HepG2 (cell line): Measurements from ENCODE around the gene HPS1. TPM values are rescaled to one million over a fixed set of nuclear protein-coding genes. Genes with fewer than 3 reads are reported as not detected.
A peak's percentile ranks its signal among the peaks of the same experiment; 100 is the strongest.

Source experiments
- CHD4 ChIP-seq: fragments of 200-600 bp; sonication (generic); IDR thresholded peaks from 2 replicates; pipeline ENCODE4 v1.7.0; 2017; ENCODE audit warnings: mild to moderate bottlenecking, low read length, borderline replicate concordance
- DNMT1 ChIP-seq: sonication (generic); formaldehyde crosslinking; IDR thresholded peaks from 2 replicates; pipeline ENCODE4 v1.5.1; 2020; ENCODE audit warnings: mild to moderate bottlenecking, missing genetic modification reagents
- ELF3 ChIP-seq: IDR thresholded peaks from 2 replicates; pipeline ENCODE4 v1.6.1; 2016; ENCODE audit warnings: missing genetic modification reagents, missing compliant biosample characterization
- FOXK1 ChIP-seq: sonication (generic); formaldehyde crosslinking; IDR thresholded peaks from 2 replicates; pipeline ENCODE4 v1.4.0; 2020; ENCODE audit warnings: low read depth, missing genetic modification reagents, borderline replicate concordance
- HOXA7 ChIP-seq: sonication (generic); formaldehyde crosslinking; IDR thresholded peaks from 2 replicates; pipeline ENCODE4 v1.8.1; 2022; ENCODE audit warnings: mild to moderate bottlenecking, missing genetic modification reagents, moderate library complexity
- MTA1 ChIP-seq: sonication (generic); formaldehyde crosslinking; IDR thresholded peaks from 2 replicates; pipeline ENCODE4 v1.4.0; 2020; ENCODE audit warnings: missing genetic modification reagents, mild to moderate bottlenecking, borderline replicate concordance
- NFATC3 ChIP-seq: sonication (generic); formaldehyde crosslinking; IDR thresholded peaks from 2 replicates; pipeline ENCODE4 v1.5.1; 2020; ENCODE audit warnings: mild to moderate bottlenecking, missing genetic modification reagents
- PAWR ChIP-seq: sonication (generic); formaldehyde crosslinking; IDR thresholded peaks from 2 replicates; pipeline ENCODE4 v1.4.0; 2020; ENCODE audit warnings: missing genetic modification reagents, mild to moderate bottlenecking, borderline replicate concordance
- POGK ChIP-seq: sonication (generic); formaldehyde crosslinking; conservative IDR thresholded peaks from 2 replicates; pipeline ENCODE4 v1.8.0; 2022; ENCODE audit warnings: mild to moderate bottlenecking, moderate library complexity, missing genetic modification reagents
- RBM39 ChIP-seq: fragments of 200-400 bp; formaldehyde crosslinking; IDR thresholded peaks from one replicate; pipeline ENCODE4 v1.6.1; 2018; ENCODE audit warnings: antibody characterized with exemption, mild to moderate bottlenecking, low read depth, low read length; ENCODE audit not compliant: poor library complexity, severe bottlenecking
- REXO4 ChIP-seq: sonication (generic); formaldehyde crosslinking; IDR thresholded peaks from 2 replicates; pipeline ENCODE4 v1.8.0; 2022; ENCODE audit warnings: missing genetic modification reagents, mild to moderate bottlenecking, borderline replicate concordance
- SAP130 ChIP-seq: IDR thresholded peaks from 2 replicates; pipeline ENCODE4 v1.6.1; 2016; ENCODE audit warnings: low read depth
- THAP11 ChIP-seq: IDR thresholded peaks from 2 replicates; pipeline ENCODE4 v1.6.1; 2016; ENCODE audit warnings: missing biosample characterization, missing genetic modification reagents
- YY1 ChIP-seq: IDR thresholded peaks from 2 replicates; pipeline ENCODE4 v1.6.1; 2011; ENCODE audit warnings: low read length, low read depth, moderate library complexity, mild to moderate bottlenecking; ENCODE audit not compliant: insufficient read depth, insufficient replicate concordance
- ZBTB38 ChIP-seq: sonication (generic); formaldehyde crosslinking; IDR thresholded peaks from 2 replicates; pipeline ENCODE4 v1.5.1; 2020; ENCODE audit warnings: mild to moderate bottlenecking, missing genetic modification reagents
- ZC3H4 ChIP-seq: sonication (generic); formaldehyde crosslinking; IDR thresholded peaks from 2 replicates; pipeline ENCODE4 v1.4.0; 2020; ENCODE audit warnings: missing genetic modification reagents, borderline replicate concordance
- ZNF124 ChIP-seq: sonication (generic); formaldehyde crosslinking; IDR thresholded peaks from 2 replicates; pipeline ENCODE4 v1.4.0; 2020; ENCODE audit warnings: missing genetic modification reagents
- ZNF296 ChIP-seq: sonication (generic); formaldehyde crosslinking; conservative IDR thresholded peaks from 2 replicates; pipeline ENCODE4 v1.5.0; 2020; ENCODE audit warnings: mild to moderate bottlenecking, missing genetic modification reagents
- ZNF30 ChIP-seq: sonication (generic); formaldehyde crosslinking; IDR thresholded peaks from 2 replicates; pipeline ENCODE4 v1.5.0; 2020; ENCODE audit warnings: mild to moderate bottlenecking, missing genetic modification reagents
- ZNF331 ChIP-seq: sonication (generic); formaldehyde crosslinking; IDR thresholded peaks from 2 replicates; pipeline ENCODE4 v1.4.0; 2020; ENCODE audit warnings: missing genetic modification reagents
- ZNF333 ChIP-seq: sonication (generic); formaldehyde crosslinking; IDR thresholded peaks from 2 replicates; pipeline ENCODE4 v1.4.0; 2020; ENCODE audit warnings: mild to moderate bottlenecking, missing genetic modification reagents, borderline replicate concordance
- ZNF501 ChIP-seq: sonication (generic); formaldehyde crosslinking; IDR thresholded peaks from 2 replicates; pipeline ENCODE4 v1.5.1; 2020; ENCODE audit warnings: mild to moderate bottlenecking, moderate library complexity, missing genetic modification reagents
- polyA plus RNA-seq, 8 experiments: library from polyadenylated mRNA; depleted of rRNA in 3 of 8; stranded (reverse) in 7 of 8; unstranded in 1 of 8; fragments of >200 nt; fragmentation: Illumina TruSeq in 4 of 8; extraction: Trizol in 4 of 8; gene quantifications; 2 replicates each; pipeline versions ENCODE4 v1.2.1 to v1.2.3, GENCODE V29; 2011 to 2016; ENCODE audit warnings: low read depth in 4 of 8, missing spikeins in 1 of 8, mixed read lengths in 1 of 8; ENCODE audit not compliant: insufficient read depth in 1 of 8
- total RNA-seq, 5 experiments: library from RNA; depleted of rRNA; stranded (reverse); fragments of >200 nt; fragmentation: Illumina TruSeq; extraction: Trizol; gene quantifications; 2 replicates each; pipeline ENCODE4 v1.2.3, GENCODE V29; 2016; ENCODE audit warnings: low read depth in 1 of 5
- TF ChIP-seq, protein P1 (sequence below): IDR thresholded peaks from 2 replicates; pipeline ENCODE4 v1.4.0; 2020; ENCODE audit warnings: mild to moderate bottlenecking, missing genetic modification reagents

The HPS1 gene
- total and polyA plus RNA-seq, 2 of the 13 experiments (the other 11 are each of a cell fraction or from before 2014, with no cell fraction given), result 24.6 to 25.8 TPM

DNA sequence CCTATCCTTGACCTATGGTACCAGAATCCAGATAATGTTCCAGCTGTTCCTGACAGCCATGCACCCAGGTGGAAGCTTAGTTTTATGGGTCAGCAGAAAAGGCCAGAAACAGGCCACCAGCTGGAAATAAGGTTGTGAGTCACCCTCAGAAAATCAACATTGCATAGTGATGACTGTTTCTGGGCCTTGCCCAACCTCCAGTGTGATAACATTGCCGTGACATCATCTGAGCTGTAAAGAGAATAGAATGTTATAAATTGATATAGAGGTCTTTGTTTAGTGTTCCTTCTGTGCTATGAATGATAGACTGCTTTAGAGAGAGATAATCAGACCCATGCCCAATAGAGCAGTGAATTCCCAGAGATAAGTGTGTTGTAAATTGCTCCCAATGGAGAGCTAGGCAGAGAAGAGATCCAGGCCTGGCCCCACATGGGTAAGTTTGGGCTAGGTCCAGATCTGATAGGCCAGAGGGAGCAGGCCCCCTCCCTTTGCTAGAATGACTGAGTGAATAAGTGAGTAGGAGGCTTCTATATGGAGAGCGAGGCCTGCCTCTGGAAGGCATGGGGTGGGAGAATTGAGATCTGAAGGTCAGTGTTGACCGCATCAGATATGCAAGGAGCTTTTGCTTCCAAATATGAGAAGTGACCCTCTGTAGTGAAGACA lies 14.2 kb upstream of the HPS1 start (continued):
- TF ChIP-seq REXO4 (CRISPR knock-in tag) (no peak), YY1 (no peak), ZBTB38 (CRISPR knock-in tag) (no peak), MTA1 (CRISPR knock-in tag) (no peak), NFATC3 (CRISPR knock-in tag) (no peak), ZNF296 (CRISPR knock-in tag) (no peak), ZNF501 (peak; percentile 53; the same call in 1 of the 2 replicates), ZNF333 (CRISPR knock-in tag) (no peak), ELF3 (CRISPR knock-in tag) (peak; percentile 71; the same call in 1 of the 2 replicates), ZNF124 (no peak), CHD4 (no peak), RBM39 (no peak), FOXK1 (peak; percentile 82; the same call in 1 of the 2 replicates), POGK (no peak), DNMT1 (CRISPR knock-in tag) (no peak), ZNF30 (CRISPR knock-in tag) (no peak), PAWR (CRISPR knock-in tag) (no peak), ZC3H4 (CRISPR knock-in tag) (no peak), ZNF331 (CRISPR knock-in tag) (no peak), SAP130 (CRISPR knock-in tag) (peak; percentile 98), HOXA7 (CRISPR knock-in tag) (no peak), THAP11 (CRISPR knock-in tag) (0 out of 2 replicates have a peak, but pooled peaks have one; percentile 27)
- TF ChIP-seq, protein P1, sequence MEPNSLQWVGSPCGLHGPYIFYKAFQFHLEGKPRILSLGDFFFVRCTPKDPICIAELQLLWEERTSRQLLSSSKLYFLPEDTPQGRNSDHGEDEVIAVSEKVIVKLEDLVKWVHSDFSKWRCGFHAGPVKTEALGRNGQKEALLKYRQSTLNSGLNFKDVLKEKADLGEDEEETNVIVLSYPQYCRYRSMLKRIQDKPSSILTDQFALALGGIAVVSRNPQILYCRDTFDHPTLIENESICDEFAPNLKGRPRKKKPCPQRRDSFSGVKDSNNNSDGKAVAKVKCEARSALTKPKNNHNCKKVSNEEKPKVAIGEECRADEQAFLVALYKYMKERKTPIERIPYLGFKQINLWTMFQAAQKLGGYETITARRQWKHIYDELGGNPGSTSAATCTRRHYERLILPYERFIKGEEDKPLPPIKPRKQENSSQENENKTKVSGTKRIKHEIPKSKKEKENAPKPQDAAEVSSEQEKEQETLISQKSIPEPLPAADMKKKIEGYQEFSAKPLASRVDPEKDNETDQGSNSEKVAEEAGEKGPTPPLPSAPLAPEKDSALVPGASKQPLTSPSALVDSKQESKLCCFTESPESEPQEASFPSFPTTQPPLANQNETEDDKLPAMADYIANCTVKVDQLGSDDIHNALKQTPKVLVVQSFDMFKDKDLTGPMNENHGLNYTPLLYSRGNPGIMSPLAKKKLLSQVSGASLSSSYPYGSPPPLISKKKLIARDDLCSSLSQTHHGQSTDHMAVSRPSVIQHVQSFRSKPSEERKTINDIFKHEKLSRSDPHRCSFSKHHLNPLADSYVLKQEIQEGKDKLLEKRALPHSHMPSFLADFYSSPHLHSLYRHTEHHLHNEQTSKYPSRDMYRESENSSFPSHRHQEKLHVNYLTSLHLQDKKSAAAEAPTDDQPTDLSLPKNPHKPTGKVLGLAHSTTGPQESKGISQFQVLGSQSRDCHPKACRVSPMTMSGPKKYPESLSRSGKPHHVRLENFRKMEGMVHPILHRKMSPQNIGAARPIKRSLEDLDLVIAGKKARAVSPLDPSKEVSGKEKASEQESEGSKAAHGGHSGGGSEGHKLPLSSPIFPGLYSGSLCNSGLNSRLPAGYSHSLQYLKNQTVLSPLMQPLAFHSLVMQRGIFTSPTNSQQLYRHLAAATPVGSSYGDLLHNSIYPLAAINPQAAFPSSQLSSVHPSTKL (CRISPR knock-in tag), result peak; percentile 92
